A673 (cell line): Measurements from ENCODE around the gene GMDS. TPM values are rescaled to one million over a fixed set of nuclear protein-coding genes. Genes with fewer than 3 reads are reported as not detected.

Experiments
- BruUV-seq: library from RNA; stranded (reverse); fragments of 400-500 nt; replicated peaks from 2 replicates; lab custom pipeline; 2021; lab: Mats Ljungman, UMichigan
- CTCF ChIA-PET: fragments of 300-600 bp; sonication (Branson Sonifier 250); formaldehyde crosslinking; loops from one replicate; lab custom pipeline; 2022; ENCODE audit warnings: antibody characterized with exemption; lab: Charles Lee
- POLR2A ChIA-PET: fragments of 300-600 bp; sonication (Branson Sonifier 250); formaldehyde crosslinking; loops from one replicate; lab custom pipeline; 2022; ENCODE audit warnings: antibody characterized with exemption; ENCODE audit not compliant: low non-redundant PET; lab: Charles Lee
- DNase-seq: peaks from one replicate; pipeline ENCODE4 v3.0.0-alpha.2; 2015; ENCODE audit warnings: low spot score
- H3K27ac ChIP-seq: fragments of 200-600 bp; sonication (generic); 2 replicates; pipeline ENCODE4 v1.5.1; 2016; ENCODE audit warnings: mixed run types, low read depth, mild to moderate bottlenecking, mixed read lengths, antibody characterized with exemption, low read length; ENCODE audit not compliant: poor library complexity, severe bottlenecking
- H3K27me3 ChIP-seq: fragments of 200-600 bp; sonication (generic); replicated peaks from 2 replicates; pipeline ENCODE4 v1.6.1; 2017; ENCODE audit warnings: mixed run types, low read depth, mild to moderate bottlenecking, mixed read lengths, antibody characterized with exemption, low read length; ENCODE audit not compliant: insufficient read depth, poor library complexity
- H3K36me3 ChIP-seq: fragments of 200-600 bp; sonication (generic); 2 replicates; pipeline ENCODE4 v1.6.1; 2016; ENCODE audit warnings: mixed run types, mild to moderate bottlenecking, mixed read lengths, antibody characterized with exemption, low read length; ENCODE audit not compliant: insufficient read depth, poor library complexity, severe bottlenecking
- H3K4me1 ChIP-seq: fragments of 200-600 bp; sonication (generic); 2 replicates; pipeline ENCODE4 v1.6.1; 2017; ENCODE audit warnings: mixed run types, mild to moderate bottlenecking, mixed read lengths, antibody characterized with exemption, low read length; ENCODE audit not compliant: insufficient read depth, poor library complexity, severe bottlenecking
- H3K4me3 ChIP-seq: fragments of 200-600 bp; sonication (generic); 2 replicates; pipeline ENCODE4 v1.5.1; 2016; ENCODE audit warnings: low read depth, mixed run types, mild to moderate bottlenecking, mixed read lengths, low read length; ENCODE audit not compliant: poor library complexity, severe bottlenecking
- H3K9me3 ChIP-seq: fragments of 200-600 bp; sonication (generic); 2 replicates; pipeline ENCODE4 v1.6.1; 2016; ENCODE audit warnings: mixed run types, low read depth, mild to moderate bottlenecking, mixed read lengths, antibody characterized with exemption, low read length; ENCODE audit not compliant: poor library complexity, severe bottlenecking
- EZH2 ChIP-seq: fragments of 200-600 bp; sonication (generic); IDR thresholded peaks from 2 replicates; pipeline ENCODE4 v1.6.1; 2017; ENCODE audit warnings: borderline replicate concordance, low read depth, mild to moderate bottlenecking, mixed read lengths, antibody characterized with exemption, low read length; ENCODE audit not compliant: poor library complexity, severe bottlenecking
- intact Hi-C: fragments of 100-400 bp; cut with micrococcal nuclease; formaldehyde crosslinking; loops from one replicate; pipeline ENCODE4 v1.10.0; 2022; ENCODE audit not compliant: unreplicated experiment
- total RNA-seq: library from RNA; stranded (reverse); gene quantifications from 2 replicates; pipeline ENCODE4 v1.2.3, GENCODE V29; 2021
- TF ChIP-seq, protein P1 (sequence below): fragments of 300-800, 200-600 bp; sonication (generic); conservative IDR thresholded peaks from 2 replicates; pipeline ENCODE4 v1.5.1; 2017; ENCODE audit warnings: low read depth, mild to moderate bottlenecking, antibody characterized with exemption, low read length, moderate library complexity, mixed read lengths

Gene GMDS
- total RNA-seq, 1 experiment from 2014 or later = 15.2 TPM

DNA sequence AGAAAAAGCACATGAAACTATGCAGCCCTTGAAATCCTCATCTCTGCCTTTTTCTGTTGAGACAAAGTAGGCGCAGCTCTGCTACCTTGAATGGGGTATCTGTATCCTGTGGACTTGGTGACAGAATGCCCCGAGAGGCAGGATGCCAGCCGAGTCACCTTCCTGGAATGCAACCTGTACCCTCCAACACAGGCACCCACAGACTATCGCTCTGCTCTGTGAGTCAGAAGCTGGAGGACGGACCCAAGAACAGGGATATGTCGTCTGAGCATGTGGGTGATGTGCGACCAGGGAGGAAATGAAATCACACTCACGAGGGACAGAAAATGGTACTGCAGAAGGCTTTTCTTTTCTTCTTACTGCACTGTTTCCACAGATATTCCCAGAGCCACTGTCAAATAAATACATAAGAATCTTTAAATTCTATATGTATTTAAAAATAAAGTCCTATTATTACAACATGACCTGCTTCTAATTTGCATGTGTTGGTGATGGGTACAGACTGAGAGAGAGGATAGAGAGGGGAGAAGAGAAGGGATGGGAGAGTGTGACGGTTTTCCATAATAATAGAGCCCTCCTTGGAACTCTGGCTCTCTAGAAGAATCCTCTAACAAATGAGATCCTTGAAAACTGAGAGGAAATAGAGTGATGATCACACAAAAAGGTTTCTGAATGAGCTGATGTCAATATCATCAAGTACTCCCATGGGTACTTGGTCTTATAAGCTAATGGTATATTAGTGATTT is 327.6 kb downstream of the GMDS start:
- BruUV-seq = no TSS peak
- TF ChIP-seq EZH2 = no peak
- TF ChIP-seq, protein P1, sequence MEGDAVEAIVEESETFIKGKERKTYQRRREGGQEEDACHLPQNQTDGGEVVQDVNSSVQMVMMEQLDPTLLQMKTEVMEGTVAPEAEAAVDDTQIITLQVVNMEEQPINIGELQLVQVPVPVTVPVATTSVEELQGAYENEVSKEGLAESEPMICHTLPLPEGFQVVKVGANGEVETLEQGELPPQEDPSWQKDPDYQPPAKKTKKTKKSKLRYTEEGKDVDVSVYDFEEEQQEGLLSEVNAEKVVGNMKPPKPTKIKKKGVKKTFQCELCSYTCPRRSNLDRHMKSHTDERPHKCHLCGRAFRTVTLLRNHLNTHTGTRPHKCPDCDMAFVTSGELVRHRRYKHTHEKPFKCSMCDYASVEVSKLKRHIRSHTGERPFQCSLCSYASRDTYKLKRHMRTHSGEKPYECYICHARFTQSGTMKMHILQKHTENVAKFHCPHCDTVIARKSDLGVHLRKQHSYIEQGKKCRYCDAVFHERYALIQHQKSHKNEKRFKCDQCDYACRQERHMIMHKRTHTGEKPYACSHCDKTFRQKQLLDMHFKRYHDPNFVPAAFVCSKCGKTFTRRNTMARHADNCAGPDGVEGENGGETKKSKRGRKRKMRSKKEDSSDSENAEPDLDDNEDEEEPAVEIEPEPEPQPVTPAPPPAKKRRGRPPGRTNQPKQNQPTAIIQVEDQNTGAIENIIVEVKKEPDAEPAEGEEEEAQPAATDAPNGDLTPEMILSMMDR = no peak
- Histone ChIP-seq H3K36me3 (no peaks in the 10 kb centered on the region), H3K9me3 (no peaks in the 10 kb centered on the region), H3K27me3 (no peaks in the 10 kb centered on the region), H3K4me3 (no peak overlapping the region), H3K4me1 (peaks cover 10% of the 10 kb centered on the region), H3K27ac (no peak overlapping the region)
- no peak for DNase-seq
- intact Hi-C loops = no loop called here
- CTCF ChIA-PET = no interaction called here
- POLR2A ChIA-PET = no interaction called here

DNA sequence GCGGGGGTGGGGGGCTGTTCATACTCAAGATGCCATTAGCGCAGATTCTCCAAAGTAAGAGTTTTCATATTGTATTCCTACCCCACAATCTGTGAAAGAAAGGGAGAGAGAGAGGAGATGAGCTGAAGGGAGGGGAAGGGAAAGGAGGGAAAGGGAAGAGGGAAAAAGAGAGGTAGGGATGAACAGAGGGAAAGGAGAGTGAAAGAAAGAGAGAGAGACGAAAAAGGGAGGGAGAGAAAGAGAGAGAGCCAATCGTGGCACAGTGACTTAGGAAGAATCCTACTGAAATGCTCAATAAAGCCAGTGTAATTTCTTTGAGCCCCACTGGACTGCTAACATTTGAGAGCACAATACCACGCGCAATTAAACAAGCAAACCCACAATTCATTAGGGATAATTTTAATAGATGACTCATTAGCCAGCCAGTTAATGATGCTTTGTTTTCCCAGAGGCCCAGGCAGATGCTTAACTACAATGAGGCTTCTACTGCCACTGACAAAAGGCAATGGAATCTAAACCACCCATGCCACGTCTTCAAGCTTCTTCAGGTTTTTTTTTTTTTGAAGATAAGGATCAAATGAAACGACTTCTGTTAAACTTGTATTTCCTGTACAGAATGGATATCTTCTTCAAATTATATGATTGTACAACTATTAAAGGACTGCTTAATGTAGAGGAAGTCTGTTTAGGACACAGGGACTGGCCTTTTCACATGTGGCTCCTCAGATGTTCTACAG is 328.9 kb downstream of the GMDS start:
- Histone ChIP-seq H3K4me1 (peaks cover 10% of the 10 kb centered on the region), H3K4me3 (no peak overlapping the region), H3K27me3 (no peaks in the 10 kb centered on the region), H3K9me3 (no peaks in the 10 kb centered on the region), H3K36me3 (no peaks in the 10 kb centered on the region), H3K27ac (no peak overlapping the region)
- ChIA-PET CTCF (no interaction called here), POLR2A (no interaction called here)
- DNase-seq = no peak
- TF ChIP-seq EZH2 = no peak
- TF ChIP-seq, protein P1 = no peak
- BruUV-seq = no TSS peak
- intact Hi-C loops = no loop called here

DNA sequence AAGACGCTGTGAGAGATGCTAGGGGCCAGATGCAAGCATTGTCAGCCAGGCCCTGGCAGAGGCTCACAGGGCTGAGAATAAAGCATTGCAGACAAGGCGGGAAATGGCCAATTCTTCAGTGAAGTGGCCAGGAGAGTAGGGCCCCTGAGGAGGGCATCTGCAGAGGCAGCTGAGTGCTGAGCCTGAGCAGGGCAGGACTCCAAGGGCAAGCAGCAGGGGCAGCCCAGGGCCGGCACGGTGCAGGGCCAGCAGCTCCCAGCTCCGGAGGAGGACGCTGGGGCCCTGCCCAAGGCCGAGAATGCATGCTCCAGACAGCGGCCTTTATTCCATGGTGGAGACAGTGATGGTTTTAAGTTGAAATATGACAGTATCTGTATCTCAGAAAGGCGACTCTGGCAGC is 330.2 kb downstream of the GMDS start:
- TF ChIP-seq EZH2 = no peak
- TF ChIP-seq, protein P1 = no peak
- ChIA-PET POLR2A (no interaction called here), CTCF (no interaction called here)
- BruUV-seq = no TSS peak
- Histone ChIP-seq H3K27me3 (no peaks in the 10 kb centered on the region), H3K4me1 (peaks cover 18% of the 10 kb centered on the region), H3K27ac (no peak overlapping the region), H3K36me3 (no peaks in the 10 kb centered on the region), H3K9me3 (no peaks in the 10 kb centered on the region), H3K4me3 (no peak overlapping the region)
- DNase-seq = no peak
- intact Hi-C loops = no loop called here
